ENCODE measurements around the gene SKAP1. TPM values are rescaled to one million over a fixed set of nuclear protein-coding genes. Genes with fewer than 3 reads are reported as not detected.

SKAP1 gene
- polyA plus RNA-seq, 1 of the 3 experiments (the other 2 are of a cell fraction): not detected

DNA sequence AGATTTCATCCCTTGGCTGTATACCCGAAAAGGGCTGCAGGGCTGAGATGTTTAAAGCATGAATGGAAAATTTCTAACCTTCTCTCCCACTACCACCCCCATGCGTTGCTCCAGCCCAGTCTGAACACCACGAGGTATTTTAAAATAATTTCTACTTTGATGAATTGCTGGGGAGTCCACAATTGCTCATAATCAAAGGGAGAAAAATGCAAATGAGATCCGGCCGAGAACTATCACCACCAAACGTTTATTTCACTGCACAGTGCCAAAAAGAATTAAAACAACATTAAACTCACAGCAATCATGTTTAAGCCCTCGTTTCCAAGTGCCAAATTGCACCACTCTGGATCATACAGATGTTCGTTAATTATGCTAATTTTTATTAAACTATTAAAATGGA, 285.8 kb downstream of the SKAP1 start (continued):
- TF ChIP-seq, protein P1, sequence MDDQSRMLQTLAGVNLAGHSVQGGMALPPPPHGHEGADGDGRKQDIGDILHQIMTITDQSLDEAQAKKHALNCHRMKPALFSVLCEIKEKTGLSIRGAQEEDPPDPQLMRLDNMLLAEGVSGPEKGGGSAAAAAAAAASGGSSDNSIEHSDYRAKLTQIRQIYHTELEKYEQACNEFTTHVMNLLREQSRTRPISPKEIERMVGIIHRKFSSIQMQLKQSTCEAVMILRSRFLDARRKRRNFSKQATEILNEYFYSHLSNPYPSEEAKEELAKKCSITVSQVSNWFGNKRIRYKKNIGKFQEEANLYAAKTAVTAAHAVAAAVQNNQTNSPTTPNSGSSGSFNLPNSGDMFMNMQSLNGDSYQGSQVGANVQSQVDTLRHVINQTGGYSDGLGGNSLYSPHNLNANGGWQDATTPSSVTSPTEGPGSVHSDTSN (IDR thresholded peaks at IDR 0.05): no peak
- no peak for TF ChIP-seq ZBTB33 (IDR thresholded peaks at IDR 0.05; ENCODE audit: borderline replicate concordance, low read depth)
- TF ChIP-seq FOXJ3 (CRISPR knock-in tag; IDR thresholded peaks at IDR 0.05): no peak
- no peak for TF ChIP-seq YY1 (IDR thresholded peaks at IDR 0.05; ENCODE audit: low read depth)
- TF ChIP-seq POLR2AphosphoS5 (IDR thresholded peaks at IDR 0.05; ENCODE audit: low read depth, low read length): no peak
- no peak for TF ChIP-seq GABPA (IDR thresholded peaks at IDR 0.05; ENCODE audit: low read depth)

GRCh38 chr17:48143629-48144028, 286.4 kb downstream of the SKAP1 start:
- Histone ChIP-seq H3K27me3 (ENCODE audit: insufficient read depth) (peaks cover 97% of the 10 kb centered on the region), H3K36me3 (replicated peaks in 1 of 2; ENCODE audit: control insufficient read depth in 1 of 2, insufficient read depth in 2 of 2, low read length in 1 of 2) (no peaks in the 10 kb centered on the region), H3K4me1 (ENCODE audit: control insufficient read depth in 1 of 2, insufficient read depth in 2 of 2, low read depth in 1 of 2, low read length in 1 of 2) (peaks cover 0 to 8% of the 10 kb centered on the region in 2 experiments; a peak in 1 of 4 replicates), H4K20me1 (ENCODE audit: insufficient read depth) (no peaks in the 10 kb centered on the region), H3K4me2 (no peak overlapping the region), H3K79me2 (ENCODE audit: insufficient read depth) (no peaks in the 10 kb centered on the region), H3K9me3 (no peaks in the 10 kb centered on the region), H3K9me2 (no peaks in the 10 kb centered on the region), H3K27ac (ENCODE audit: low read depth in 2 of 2, low read length in 1 of 2) (no peak overlapping the region), H3K9ac (no peak overlapping the region), H2AFZ (ENCODE audit: low read depth) (no peak overlapping the region), H3K4me3 (ENCODE audit: low read depth in 2 of 2, low read length in 1 of 2) (no peak overlapping the region), H3F3A (replicated peaks; ENCODE audit: insufficient read depth) (no peaks in the 10 kb centered on the region)
- 12% methylated on average over 6 of the region's 6 CpGs for whole genome bisulfite sequencing (ENCODE audit: low lambda C conversion rate)
- CTCF ChIA-PET: interaction anchor here (0.6 to 2.6 kb wide), 10 partner anchors 10 to 612 kb away, joined by 3 to 12 read pairs (median 4); no protein-coding TSS in a partner anchor
- POLR2A ChIA-PET: no interaction called here
- TF ChIP-seq ELF1 (IDR thresholded peaks at IDR 0.05): no peak
- TF ChIP-seq, protein P1 (IDR thresholded peaks at IDR 0.05): no peak
- TF ChIP-seq EP300 (IDR thresholded peaks at IDR 0.05; ENCODE audit: borderline replicate concordance in 1 of 2, low read depth in 1 of 2, low read length in 1 of 2): no peak
- TF ChIP-seq POLR2AphosphoS5 (IDR thresholded peaks at IDR 0.05; ENCODE audit: low read depth, low read length): no peak
- TF ChIP-seq RFX5 (IDR thresholded peaks at IDR 0.05; ENCODE audit: low read length): no peak
- DNase-seq: no peak

DNA sequence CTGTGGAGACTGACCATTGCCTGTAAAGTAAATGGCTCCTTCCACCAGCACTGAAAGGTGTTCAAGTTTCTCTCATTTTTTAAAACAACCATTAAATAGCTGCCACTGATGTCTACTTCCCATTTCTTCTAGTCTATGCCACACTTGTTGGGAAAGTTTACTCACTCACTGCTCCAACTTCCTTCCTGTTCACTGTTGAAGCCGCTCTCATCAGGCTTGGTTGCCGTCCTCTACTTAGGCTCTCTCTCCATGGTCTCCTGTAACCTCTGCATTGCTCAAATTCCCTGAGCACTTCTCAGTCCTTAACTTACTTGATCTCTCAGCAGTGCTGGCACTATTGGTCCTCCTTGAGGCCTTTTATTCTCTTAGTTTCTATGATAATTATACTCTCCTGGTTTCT, 290.1 kb downstream of the SKAP1 start:
- no peak overlapping the region for H2AFZ ChIP-seq (ENCODE audit: low read depth)
- H3K27ac ChIP-seq (ENCODE audit: low read depth in 2 of 2, low read length in 1 of 2): no peak overlapping the region
- WGBS (ENCODE audit: low lambda C conversion rate): 56% methylated on average over 2 of the region's 2 CpGs
- H3K79me2 ChIP-seq (ENCODE audit: insufficient read depth): no peaks in the 10 kb centered on the region
- no peak overlapping the region for H3K4me3 ChIP-seq (ENCODE audit: low read depth in 2 of 2, low read length in 1 of 2)
- peaks cover 80% of the 10 kb centered on the region for H3K27me3 ChIP-seq (ENCODE audit: insufficient read depth)
- POLR2A ChIA-PET: no interaction called here
- H4K20me1 ChIP-seq (ENCODE audit: insufficient read depth): no peaks in the 10 kb centered on the region
- no peaks in the 10 kb centered on the region for H3K9me3 ChIP-seq
- no peak overlapping the region for H3K4me2 ChIP-seq
- H3K9ac ChIP-seq: no peak overlapping the region
- H3K9me2 ChIP-seq: no peaks in the 10 kb centered on the region
- H3F3A ChIP-seq (replicated peaks; ENCODE audit: insufficient read depth): no peaks in the 10 kb centered on the region
- DNase-seq: no peak
- H3K36me3 ChIP-seq (replicated peaks in 1 of 2; ENCODE audit: control insufficient read depth in 1 of 2, insufficient read depth in 2 of 2, low read length in 1 of 2): no peaks in the 10 kb centered on the region
- H3K4me1 ChIP-seq (ENCODE audit: control insufficient read depth in 1 of 2, insufficient read depth in 2 of 2, low read depth in 1 of 2, low read length in 1 of 2): no peaks in the 10 kb centered on the region; a peak in 1 of 4 replicates
- CTCF ChIA-PET: interaction anchor here (0.8 to 2.4 kb wide), 8 partner anchors 8 to 115 kb away, joined by 3 to 11 read pairs (median 4); no protein-coding TSS in a partner anchor
- TF ChIP-seq EP300 (IDR thresholded peaks at IDR 0.05; ENCODE audit: borderline replicate concordance in 1 of 2, low read depth in 1 of 2, low read length in 1 of 2) (no peak), SMC3 (IDR thresholded peaks at IDR 0.05; ENCODE audit: low read depth, low read length) (no peak), ZBTB33 (IDR thresholded peaks at IDR 0.05; ENCODE audit: borderline replicate concordance, low read depth) (no peak), TAF1 (IDR thresholded peaks at IDR 0.05; ENCODE audit: borderline replicate concordance, low read depth, low read length) (no peak), TEAD4 (IDR thresholded peaks at IDR 0.05; ENCODE audit: borderline replicate concordance, insufficient read depth) (no peak)
- TF ChIP-seq, protein P2, sequence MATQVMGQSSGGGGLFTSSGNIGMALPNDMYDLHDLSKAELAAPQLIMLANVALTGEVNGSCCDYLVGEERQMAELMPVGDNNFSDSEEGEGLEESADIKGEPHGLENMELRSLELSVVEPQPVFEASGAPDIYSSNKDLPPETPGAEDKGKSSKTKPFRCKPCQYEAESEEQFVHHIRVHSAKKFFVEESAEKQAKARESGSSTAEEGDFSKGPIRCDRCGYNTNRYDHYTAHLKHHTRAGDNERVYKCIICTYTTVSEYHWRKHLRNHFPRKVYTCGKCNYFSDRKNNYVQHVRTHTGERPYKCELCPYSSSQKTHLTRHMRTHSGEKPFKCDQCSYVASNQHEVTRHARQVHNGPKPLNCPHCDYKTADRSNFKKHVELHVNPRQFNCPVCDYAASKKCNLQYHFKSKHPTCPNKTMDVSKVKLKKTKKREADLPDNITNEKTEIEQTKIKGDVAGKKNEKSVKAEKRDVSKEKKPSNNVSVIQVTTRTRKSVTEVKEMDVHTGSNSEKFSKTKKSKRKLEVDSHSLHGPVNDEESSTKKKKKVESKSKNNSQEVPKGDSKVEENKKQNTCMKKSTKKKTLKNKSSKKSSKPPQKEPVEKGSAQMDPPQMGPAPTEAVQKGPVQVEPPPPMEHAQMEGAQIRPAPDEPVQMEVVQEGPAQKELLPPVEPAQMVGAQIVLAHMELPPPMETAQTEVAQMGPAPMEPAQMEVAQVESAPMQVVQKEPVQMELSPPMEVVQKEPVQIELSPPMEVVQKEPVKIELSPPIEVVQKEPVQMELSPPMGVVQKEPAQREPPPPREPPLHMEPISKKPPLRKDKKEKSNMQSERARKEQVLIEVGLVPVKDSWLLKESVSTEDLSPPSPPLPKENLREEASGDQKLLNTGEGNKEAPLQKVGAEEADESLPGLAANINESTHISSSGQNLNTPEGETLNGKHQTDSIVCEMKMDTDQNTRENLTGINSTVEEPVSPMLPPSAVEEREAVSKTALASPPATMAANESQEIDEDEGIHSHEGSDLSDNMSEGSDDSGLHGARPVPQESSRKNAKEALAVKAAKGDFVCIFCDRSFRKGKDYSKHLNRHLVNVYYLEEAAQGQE (IDR thresholded peaks at IDR 0.05; ENCODE audit: low read depth, low read length): no peak

Measured in SK-N-SH (cell line).